Coronary artery (tissue), 2 donors: ENCODE measurements around the gene MMAA.
"Not testable (repeated sequence)": the region's sequence is repeated elsewhere in the genome, so short reads cannot be mapped to it uniquely, and the experiment has no call there.

Experiments
- DNase-seq: peaks from one replicate; pipeline ENCODE4 v3.0.0-alpha.2; 2017; ENCODE audit warnings: low spot score
- H3K27ac ChIP-seq, 2 donors: fragments of 200-600 bp; sonication (generic); one replicate each; pipeline ENCODE4 v1.5.1; 2016 to 2019
- H3K4me3 ChIP-seq: fragments of 200-600 bp; sonication (generic); 2 replicates; pipeline ENCODE4 v1.5.1; 2016; ENCODE audit warnings: mild to moderate bottlenecking, moderate library complexity
- CTCF ChIP-seq: fragments of 200-600 bp; sonication (generic); IDR thresholded peaks from one replicate; pipeline ENCODE4 v1.5.1; 2019; ENCODE audit warnings: antibody characterized with exemption

MMAA gene

GRCh38 chr4:145618932-145619638 is at the start of gene MMAA:
TSS of gene MMAA (plus strand) at chr4:145619385. CDS start at chr4:145639140, 19,755 bp downstream.
- TF ChIP-seq CTCF, result peak; percentile 35
- H3K27ac ChIP-seq, result peak within 1 kb of the TSS; percentile 94 to 96
- H3K4me3 ChIP-seq, result peak within 1 kb of the TSS; percentile 88
- DNase-seq, result peak; percentile 96

DNA sequence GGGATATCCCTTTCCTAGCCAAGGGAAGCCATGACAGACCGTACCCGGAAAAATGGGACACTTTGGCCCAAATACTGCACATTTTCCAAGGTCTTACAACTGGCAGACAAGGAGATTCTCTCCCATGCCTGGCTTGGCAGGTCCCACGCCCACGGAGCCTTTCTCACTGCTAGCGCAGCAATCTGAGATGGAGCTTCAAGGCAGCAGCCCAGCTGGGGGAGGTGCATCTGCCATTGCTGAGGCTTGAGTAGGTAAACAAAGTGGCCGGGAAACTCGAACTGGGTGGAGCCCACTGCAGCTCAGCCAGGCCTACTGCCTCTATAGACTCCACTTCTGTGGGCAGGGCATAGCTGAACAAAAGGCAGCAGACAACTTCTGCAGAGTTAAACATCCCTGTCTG is 44.6 kb upstream of the MMAA start:
- not testable (repeated sequence) for H3K27ac ChIP-seq, H3K4me3 ChIP-seq, DNase-seq

DNA sequence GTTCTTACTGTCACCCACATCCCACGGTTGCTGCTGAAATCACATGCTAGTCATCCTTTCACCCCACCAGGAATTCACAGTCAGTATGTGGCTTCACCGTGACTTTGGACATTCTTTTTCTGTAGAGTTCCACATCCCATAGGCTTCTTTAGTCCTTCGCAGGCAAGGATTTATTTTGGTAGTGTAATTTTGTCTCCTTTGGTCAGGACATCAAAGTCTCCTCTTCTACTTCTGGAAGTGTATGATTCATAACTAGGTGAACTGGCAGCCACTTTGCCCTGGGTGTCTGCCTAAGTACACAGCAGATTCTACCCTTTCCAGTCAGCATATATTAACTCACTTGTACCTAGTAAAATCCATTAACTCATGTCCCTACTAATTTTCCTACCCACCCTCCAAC is 38.3 kb upstream of the MMAA start:
- H3K4me3 ChIP-seq, result no peak overlapping the region
- DNase-seq, result no peak
- no peak for TF ChIP-seq CTCF
- no peak overlapping the region for H3K27ac ChIP-seq

DNA sequence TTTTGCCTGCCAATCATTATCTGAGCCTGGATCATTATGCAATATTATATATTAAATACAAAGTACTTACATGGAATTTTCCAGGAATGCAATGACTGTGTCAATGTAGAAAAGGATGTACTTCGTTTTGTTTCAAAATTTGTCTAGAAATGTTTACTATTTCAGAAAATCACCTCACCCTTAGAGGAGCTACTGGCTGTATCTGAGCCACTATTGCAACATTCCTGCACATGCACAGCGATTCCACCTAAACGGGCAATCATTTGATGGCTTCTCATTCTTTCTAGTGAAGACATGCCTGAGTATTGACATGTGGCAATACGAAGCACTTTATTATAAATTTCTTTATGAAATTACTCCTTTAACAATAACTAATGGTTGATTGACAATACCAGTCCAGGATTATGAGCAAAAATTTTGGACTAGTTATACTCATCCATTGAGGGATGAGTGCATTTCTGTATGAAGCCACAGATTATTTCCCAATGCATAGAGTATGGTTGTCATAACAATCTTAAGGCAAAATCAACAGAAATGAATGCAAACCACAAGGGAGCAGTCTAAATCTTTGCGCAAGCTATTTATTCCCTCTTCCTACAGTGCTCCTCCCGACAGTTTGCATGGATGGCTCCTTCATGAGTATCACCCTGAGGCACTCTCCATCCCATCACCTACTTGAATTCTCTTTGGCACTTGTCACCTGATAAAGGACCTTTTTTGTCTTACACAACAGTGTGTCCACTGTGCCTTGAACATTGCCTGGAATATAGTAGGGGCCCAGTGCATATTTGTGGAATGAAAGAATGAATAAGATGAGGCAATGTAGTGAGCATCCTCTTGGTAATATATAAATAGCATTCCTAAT is 35.8 kb upstream of the MMAA start:
- Histone ChIP-seq H3K27ac (no peak overlapping the region), H3K4me3 (no peak overlapping the region)
- TF ChIP-seq CTCF, result no peak
- DNase-seq, result no peak

DNA sequence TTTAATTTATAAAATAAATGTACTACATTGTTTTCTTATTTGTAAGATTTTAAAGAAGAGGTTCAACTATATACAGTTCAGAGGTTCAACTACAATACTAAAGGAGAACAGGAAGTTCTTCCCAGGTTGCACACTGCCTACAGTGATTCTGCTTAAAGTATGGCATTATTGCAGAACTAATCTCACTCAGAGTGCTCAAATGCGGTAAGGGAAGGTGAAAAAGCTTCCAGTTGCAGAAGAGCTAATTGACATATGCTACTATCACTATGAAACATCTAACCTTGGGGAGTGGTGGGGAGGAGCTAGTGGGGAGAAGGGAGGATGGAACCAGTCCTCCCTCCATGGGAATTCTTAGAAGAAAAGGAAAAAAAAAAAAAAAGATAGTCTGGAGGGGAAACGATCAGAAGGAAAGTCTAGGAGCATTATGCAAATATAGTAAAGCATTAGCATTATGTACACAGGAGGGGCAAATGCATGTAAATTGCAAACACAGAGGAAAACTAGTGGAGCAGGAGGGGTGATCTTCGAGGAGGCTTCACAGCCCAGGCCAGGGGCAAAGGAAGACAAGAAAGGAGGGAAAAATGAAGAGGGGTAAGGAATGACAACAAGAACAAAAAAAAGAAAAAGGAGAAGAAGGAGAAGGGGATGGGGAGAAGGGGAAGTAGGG is 32.0 kb upstream of the MMAA start:
- no peak overlapping the region for H3K27ac ChIP-seq
- no peak for DNase-seq
- no peak for TF ChIP-seq CTCF
- H3K4me3 ChIP-seq, result no peak overlapping the region

DNA sequence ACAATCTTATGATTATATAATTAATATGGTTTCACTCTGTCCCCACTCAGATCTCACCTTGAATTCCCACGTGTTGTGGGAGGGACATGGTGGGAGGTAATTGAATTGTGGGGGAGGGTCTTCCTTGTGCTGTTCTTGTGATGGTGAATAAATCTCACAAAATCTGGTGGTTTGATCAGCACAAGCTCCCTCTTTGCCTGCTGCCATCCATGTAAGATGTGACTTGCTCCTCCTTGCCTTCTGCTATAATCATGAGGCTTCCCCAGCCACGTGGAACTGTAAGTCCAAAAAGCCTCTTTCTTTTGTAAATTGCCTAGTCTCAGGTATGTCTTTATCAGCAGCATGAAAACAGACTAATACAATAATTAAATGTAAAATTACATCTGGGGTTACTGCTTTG is 29.8 kb upstream of the MMAA start:
- DNase-seq, H3K4me3 ChIP-seq, H3K27ac ChIP-seq: not testable (repeated sequence)

DNA sequence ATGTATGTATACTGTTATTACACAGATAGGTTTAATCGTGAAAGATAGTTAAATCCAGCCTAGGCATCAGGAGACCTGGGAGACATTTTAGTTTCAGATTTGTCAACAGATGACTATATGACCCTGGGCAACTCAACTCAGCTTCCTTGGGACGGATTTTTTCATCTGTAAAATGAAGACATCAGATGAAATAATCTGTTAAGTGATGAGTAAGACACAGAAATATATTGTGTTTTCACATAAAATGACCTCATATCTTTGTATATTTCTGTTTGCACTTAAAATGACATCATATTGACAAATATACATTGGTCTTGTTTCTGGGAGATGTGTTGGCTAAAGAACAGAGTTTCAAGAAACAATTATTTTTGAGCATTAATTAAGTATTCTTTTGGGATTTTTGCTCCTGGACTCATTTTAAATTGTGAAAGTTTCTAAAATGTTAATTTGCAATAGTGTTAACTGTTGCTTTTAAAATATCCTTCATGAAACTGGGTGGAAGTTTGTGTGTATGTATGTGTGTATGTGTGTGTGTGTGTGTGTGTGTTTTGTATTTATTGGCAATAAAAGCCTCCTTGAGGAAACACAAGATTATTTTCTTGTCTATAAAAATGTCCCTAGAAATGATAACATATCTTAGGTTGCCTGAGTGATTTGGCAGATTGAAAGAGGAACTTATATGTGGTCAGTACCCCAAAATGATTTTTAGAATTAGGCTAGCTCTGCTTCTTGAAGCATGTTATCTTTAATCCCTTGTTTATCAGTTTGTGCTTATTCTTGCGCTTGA is 29.1 kb upstream of the MMAA start:
- no peak for TF ChIP-seq CTCF
- Histone ChIP-seq H3K4me3 (no peak overlapping the region), H3K27ac (no peak overlapping the region)
- no peak for DNase-seq
